PC-3 (cell line): Measurements from ENCODE around the gene RHOBTB1. TPM values are rescaled to one million over a fixed set of nuclear protein-coding genes. Genes with fewer than 3 reads are reported as not detected.

Source experiments
- ATAC-seq: fragments of 200-7000 bp; cut with Tn5 transposase; 2 replicates; pipeline ENCODE4 v1.9.1; 2020; ENCODE audit warnings: mild to moderate bottlenecking, moderate library complexity
- BruUV-seq: library from RNA; stranded (reverse); fragments of 400-500 nt; replicated peaks from 2 replicates; lab custom pipeline; 2021; lab: Mats Ljungman, UMichigan
- CTCF ChIA-PET: fragments of 300-600 bp; sonication (Branson Sonifier 250); formaldehyde crosslinking; loops from one replicate; lab custom pipeline; 2022; ENCODE audit warnings: antibody characterized with exemption; lab: Charles Lee
- POLR2A ChIA-PET: fragments of 300-600 bp; sonication (Branson Sonifier 250); formaldehyde crosslinking; loops from one replicate; lab custom pipeline; 2022; ENCODE audit warnings: antibody characterized with exemption; ENCODE audit not compliant: unreplicated experiment; lab: Charles Lee
- DNase-seq: peaks from one replicate; pipeline ENCODE4 v3.0.0-alpha.2; 2015
- H2AFZ ChIP-seq: fragments of 300-600 bp; sonication (generic); 2 replicates; pipeline ENCODE4 v1.6.0; 2016; ENCODE audit warnings: antibody characterized with exemption, low read length
- H3F3A ChIP-seq: fragments of 300-600 bp; sonication (generic); one replicate; pipeline ENCODE4 v1.6.0; 2017; ENCODE audit warnings: antibody characterized with exemption, low read length, control low read depth, mild to moderate bottlenecking; ENCODE audit not compliant: unreplicated experiment
- H3K27ac ChIP-seq: fragments of 300-600 bp; sonication (generic); 2 replicates; pipeline ENCODE4 v1.5.1; 2016; ENCODE audit warnings: mild to moderate bottlenecking, low read length
- H3K27me3 ChIP-seq: fragments of 300-600 bp; sonication (generic); 2 replicates; pipeline ENCODE4 v1.6.1; 2016; ENCODE audit warnings: low read length, mixed read lengths
- H3K36me3 ChIP-seq: fragments of 300-600 bp; sonication (generic); 2 replicates; pipeline ENCODE4 v1.6.1; 2016; ENCODE audit warnings: low read depth, mixed run types, low read length, mixed read lengths
- H3K4me1 ChIP-seq: fragments of 300-600 bp; sonication (generic); 2 replicates; pipeline ENCODE4 v1.5.1; 2016; ENCODE audit warnings: low read length; ENCODE audit not compliant: insufficient read depth
- H3K4me2 ChIP-seq: fragments of 300-600 bp; sonication (generic); 2 replicates; pipeline ENCODE4 v1.6.0; 2016; ENCODE audit warnings: low read length
- H3K4me3 ChIP-seq: fragments of 300-600 bp; sonication (generic); 2 replicates; pipeline ENCODE4 v1.5.1; 2016; ENCODE audit warnings: mild to moderate bottlenecking, low read length, mixed read lengths
- H3K79me2 ChIP-seq: fragments of 300-600 bp; sonication (generic); 2 replicates; pipeline ENCODE4 v1.6.1; 2017; ENCODE audit warnings: low read length, mixed read lengths
- H3K9ac ChIP-seq: fragments of 300-600 bp; sonication (generic); 2 replicates; pipeline ENCODE4 v1.6.0; 2016; ENCODE audit warnings: mild to moderate bottlenecking, low read length
- H3K9me2 ChIP-seq: fragments of 300-600 bp; sonication (generic); replicated peaks from 2 replicates; pipeline ENCODE4 v1.6.1; 2016; ENCODE audit warnings: mixed run types, low read length, mixed read lengths
- H3K9me3 ChIP-seq: fragments of 300-600 bp; sonication (generic); 2 replicates; pipeline ENCODE4 v1.6.1; 2016; ENCODE audit warnings: low read length, mixed read lengths
- H4K20me1 ChIP-seq: fragments of 300-600 bp; sonication (generic); 2 replicates; pipeline ENCODE4 v1.6.1; 2016; ENCODE audit warnings: low read length, mixed read lengths
- EZH2 ChIP-seq: fragments of 300-600 bp; sonication (generic); IDR thresholded peaks from one replicate; pipeline ENCODE4 v1.6.1; 2017; ENCODE audit warnings: antibody characterized with exemption, mild to moderate bottlenecking, low read length; ENCODE audit not compliant: unreplicated experiment
- EZH2phosphoT487 ChIP-seq: fragments of 300-600 bp; sonication (generic); IDR thresholded peaks from 2 replicates; pipeline ENCODE4 v1.6.1; 2018; ENCODE audit warnings: mild to moderate bottlenecking, antibody characterized with exemption, low read length, borderline replicate concordance
- intact Hi-C: fragments of 100-400 bp; cut with micrococcal nuclease; formaldehyde crosslinking; loops from 2 replicates; pipeline ENCODE4 v1.9.0; 2023
- total RNA-seq: library from RNA; depleted of rRNA; stranded (reverse); fragments of >200 nt; gene quantifications from 2 replicates; pipeline ENCODE4 v1.2.3, GENCODE V29; 2014
- TF ChIP-seq, protein P1 (sequence below): fragments of 300-600 bp; sonication (generic); conservative IDR thresholded peaks from 2 replicates; pipeline ENCODE4 v1.5.1; 2017; ENCODE audit warnings: antibody characterized with exemption, low read depth, mild to moderate bottlenecking, low read length

RHOBTB1 gene
- total RNA-seq, 1 experiment from 2014 or later = 6.7 TPM

GRCh38 chr10:60911216-60911615 lies 32.8 kb downstream of the RHOBTB1 start:
- no peak for DNase-seq
- ATAC-seq = no peak
- Histone ChIP-seq H3K9me3 (no peaks in the 10 kb centered on the region), H2AFZ (no peak overlapping the region), H3K27ac (no peak overlapping the region), H3K4me2 (no peak overlapping the region), H3K27me3 (no peaks in the 10 kb centered on the region), H3K36me3 (peaks cover 8% of the 10 kb centered on the region; the same call in 1 of the 2 replicates), H3K4me3 (no peak overlapping the region), H3K4me1 (peaks cover 5% of the 10 kb centered on the region), H3K9me2 (no peaks in the 10 kb centered on the region), H4K20me1 (no peaks in the 10 kb centered on the region), H3F3A (no peaks in the 10 kb centered on the region), H3K9ac (no peak overlapping the region), H3K79me2 (no peaks in the 10 kb centered on the region)
- TF ChIP-seq EZH2phosphoT487 (no peak), EZH2 (no peak)
- TF ChIP-seq, protein P1, sequence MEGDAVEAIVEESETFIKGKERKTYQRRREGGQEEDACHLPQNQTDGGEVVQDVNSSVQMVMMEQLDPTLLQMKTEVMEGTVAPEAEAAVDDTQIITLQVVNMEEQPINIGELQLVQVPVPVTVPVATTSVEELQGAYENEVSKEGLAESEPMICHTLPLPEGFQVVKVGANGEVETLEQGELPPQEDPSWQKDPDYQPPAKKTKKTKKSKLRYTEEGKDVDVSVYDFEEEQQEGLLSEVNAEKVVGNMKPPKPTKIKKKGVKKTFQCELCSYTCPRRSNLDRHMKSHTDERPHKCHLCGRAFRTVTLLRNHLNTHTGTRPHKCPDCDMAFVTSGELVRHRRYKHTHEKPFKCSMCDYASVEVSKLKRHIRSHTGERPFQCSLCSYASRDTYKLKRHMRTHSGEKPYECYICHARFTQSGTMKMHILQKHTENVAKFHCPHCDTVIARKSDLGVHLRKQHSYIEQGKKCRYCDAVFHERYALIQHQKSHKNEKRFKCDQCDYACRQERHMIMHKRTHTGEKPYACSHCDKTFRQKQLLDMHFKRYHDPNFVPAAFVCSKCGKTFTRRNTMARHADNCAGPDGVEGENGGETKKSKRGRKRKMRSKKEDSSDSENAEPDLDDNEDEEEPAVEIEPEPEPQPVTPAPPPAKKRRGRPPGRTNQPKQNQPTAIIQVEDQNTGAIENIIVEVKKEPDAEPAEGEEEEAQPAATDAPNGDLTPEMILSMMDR = no peak
- POLR2A ChIA-PET = no interaction called here
- CTCF ChIA-PET = no interaction called here
- no TSS peak for BruUV-seq
- intact Hi-C loops = no loop called here

- DNase-seq = no peak
- no peaks in the 10 kb centered on the region for H3K9me3 ChIP-seq
- H3K27me3 ChIP-seq = no peaks in the 10 kb centered on the region
- POLR2A ChIA-PET = no interaction called here
- H3K4me2 ChIP-seq = no peak overlapping the region
- H3K4me3 ChIP-seq = no peak overlapping the region
- H3K9me2 ChIP-seq = 0 out of 2 replicates have a peak, but pooled peaks cover 3% of the 10 kb centered on the region
- H2AFZ ChIP-seq = no peak overlapping the region
- intact Hi-C loops = no loop called here
- H3K9ac ChIP-seq = no peak overlapping the region
- H3K27ac ChIP-seq = no peak overlapping the region
- no TSS peak for BruUV-seq
- no peak for ATAC-seq
- peaks cover 8% of the 10 kb centered on the region; the same call in 1 of the 2 replicates for H3K36me3 ChIP-seq
- H3F3A ChIP-seq = no peaks in the 10 kb centered on the region
- CTCF ChIA-PET = no interaction called here
- TF ChIP-seq EZH2phosphoT487 = no peak
- no peak for TF ChIP-seq EZH2
- TF ChIP-seq, protein P1 = no peak
- peaks cover 5% of the 10 kb centered on the region for H3K4me1 ChIP-seq
- no peaks in the 10 kb centered on the region for H4K20me1 ChIP-seq
- no peaks in the 10 kb centered on the region for H3K79me2 ChIP-seq
Measured at GRCh38 chr10:60910543-60910942, 33.4 kb downstream of the RHOBTB1 start.

DNA sequence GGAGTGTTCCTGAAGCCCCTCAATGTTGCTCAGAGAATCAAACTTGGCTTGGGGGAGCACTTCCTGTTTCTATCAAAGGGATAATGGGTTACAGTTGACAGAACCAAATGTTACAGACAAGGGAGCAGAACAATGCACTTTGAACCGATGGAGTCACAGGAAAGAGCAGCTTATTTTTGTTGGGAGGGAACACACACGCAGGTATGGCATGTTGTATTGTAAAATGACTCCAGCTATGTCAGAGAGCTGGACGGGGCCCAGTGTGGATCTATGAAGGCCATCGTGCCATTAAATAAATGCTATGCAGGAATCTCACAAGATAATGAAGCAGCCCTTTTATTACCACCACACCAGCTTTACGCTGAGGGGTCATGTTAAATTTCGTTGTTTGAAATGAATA lies 35.1 kb downstream of the RHOBTB1 start:
- Histone ChIP-seq H2AFZ (no peak overlapping the region), H3K27me3 (no peaks in the 10 kb centered on the region), H3K36me3 (peaks cover 8% of the 10 kb centered on the region; the same call in 1 of the 2 replicates), H3F3A (no peaks in the 10 kb centered on the region), H3K9me2 (0 out of 2 replicates have a peak, but pooled peaks cover 4% of the 10 kb centered on the region), H3K9me3 (no peaks in the 10 kb centered on the region), H4K20me1 (no peaks in the 10 kb centered on the region), H3K27ac (no peak overlapping the region), H3K79me2 (no peaks in the 10 kb centered on the region), H3K9ac (no peak overlapping the region), H3K4me1 (no peaks in the 10 kb centered on the region), H3K4me2 (no peak overlapping the region), H3K4me3 (no peak overlapping the region)
- CTCF ChIA-PET = interaction anchor here (0.5 kb wide), 1 partner anchor 1909 kb away, joined by 6 read pairs; no protein-coding TSS in a partner anchor
- POLR2A ChIA-PET = interaction anchor here (0.7 kb wide), 1 partner anchor 31 kb away, joined by 5 read pairs; no protein-coding TSS in a partner anchor
- BruUV-seq = no TSS peak
- no peak for ATAC-seq
- DNase-seq = no peak
- TF ChIP-seq EZH2phosphoT487 = no peak
- intact Hi-C loops = no loop called here
